ENCODE measurements around the gene DAB1. TPM values are rescaled to one million over a fixed set of nuclear protein-coding genes. Genes with fewer than 3 reads are reported as not detected.

The DAB1 gene
- polyA plus RNA-seq, 3 donors = 6.5 to 7.3 (median 7.2) TPM

- DNase-seq = no peak
Observed at GRCh38 chr1:57319165-57319564, 104.7 kb downstream of the DAB1 start.

- no peak for DNase-seq
Observed at GRCh38 chr1:57316861-57317260, 107.0 kb downstream of the DAB1 start.

GRCh38 chr1:57316291-57316690, 107.6 kb downstream of the DAB1 start:
- DNase-seq = no peak

GRCh38 chr1:57312869-57313268, 111.0 kb downstream of the DAB1 start:
- no peak for DNase-seq

GRCh38 chr1:57311411-57311810, 112.4 kb downstream of the DAB1 start:
- no peak for DNase-seq

- no peak for DNase-seq
Observed at GRCh38 chr1:57311006-57311405, 112.9 kb downstream of the DAB1 start.

- no peak for DNase-seq
Observed at GRCh38 chr1:57309630-57310029, 114.2 kb downstream of the DAB1 start.

GRCh38 chr1:57307392-57308170, 116.3 kb downstream of the DAB1 start:
- DNase-seq = no peak

- DNase-seq = no peak
Observed at GRCh38 chr1:57304591-57304990, 119.3 kb downstream of the DAB1 start.

GRCh38 chr1:57302812-57303596, 120.9 kb downstream of the DAB1 start:
- DNase-seq = no peak

- no peak for DNase-seq
Observed at GRCh38 chr1:57300186-57300585, 123.7 kb downstream of the DAB1 start.

GRCh38 chr1:57296726-57297250, 127.1 kb downstream of the DAB1 start:
- no peak for DNase-seq

GRCh38 chr1:57295326-57295725, 128.5 kb downstream of the DAB1 start:
- DNase-seq = no peak

GRCh38 chr1:57294177-57294576, 129.7 kb downstream of the DAB1 start:
- no peak for DNase-seq

GRCh38 chr1:57293214-57293613, 130.6 kb downstream of the DAB1 start:
- no peak for DNase-seq

- DNase-seq = no peak
Observed at GRCh38 chr1:57289781-57290180, 134.1 kb downstream of the DAB1 start.

- no peak for DNase-seq
Observed at GRCh38 chr1:57285992-57286391, 137.9 kb downstream of the DAB1 start.

- DNase-seq = no peak
Observed at GRCh38 chr1:57282411-57282810, 141.4 kb downstream of the DAB1 start.

- DNase-seq = no peak
Observed at GRCh38 chr1:57281324-57281723, 142.5 kb downstream of the DAB1 start.

GRCh38 chr1:57279909-57280666, 143.8 kb downstream of the DAB1 start:
- DNase-seq = no peak

- DNase-seq = no peak
Observed at GRCh38 chr1:57278558-57278957, 145.3 kb downstream of the DAB1 start.

- no peak for DNase-seq
Observed at GRCh38 chr1:57277681-57278080, 146.2 kb downstream of the DAB1 start.
